H1 (cell line): ENCODE results near the gene KCTD16. TPM values are rescaled to one million over a fixed set of nuclear protein-coding genes. Genes with fewer than 3 reads are reported as not detected.

Experiments used
- CTCF ChIA-PET: fragments of 300-600 bp; sonication (Branson Sonifier 250); formaldehyde crosslinking; loops from one replicate; lab custom pipeline; 2021; ENCODE audit not compliant: partially characterized antibody; lab: Charles Lee
- POLR2A ChIA-PET: fragments of 300-600 bp; sonication (Branson Sonifier 250); formaldehyde crosslinking; loops from one replicate; lab custom pipeline; 2021; ENCODE audit warnings: inconsistent platforms; ENCODE audit not compliant: partially characterized antibody; lab: Charles Lee
- DNase-seq, 2 experiments: peaks; one replicate each; pipeline versions ENCODE4 v3.0.0 to v3.0.0-alpha.2; 2010 to 2022; ENCODE audit warnings: low spot score in 2 of 2, low read depth in 1 of 2, mixed read lengths in 1 of 2
- FAIRE-seq: peaks from 2 replicates; lab custom pipeline; 2011; peaks lifted over from hg19 to GRCh38; lab: Jason Lieb, UNC
- H2AFZ ChIP-seq: 2 replicates; pipeline ENCODE4 v1.8.1; 2012; ENCODE audit warnings: low read length, inconsistent platforms
- H2AK5ac ChIP-seq: 2 replicates; pipeline ENCODE4 v1.6.1; 2013; ENCODE audit warnings: low read depth, low read length
- H2BK120ac ChIP-seq: replicated peaks from 2 replicates; pipeline ENCODE3; 2013; ENCODE audit warnings: low read depth, low read length, inconsistent platforms
- H2BK12ac ChIP-seq: 2 replicates; pipeline ENCODE4 v1.6.1; 2013; ENCODE audit warnings: low read depth, low read length
- H2BK15ac ChIP-seq: 2 replicates; pipeline ENCODE4 v1.6.1; 2013; ENCODE audit warnings: low read length
- H2BK20ac ChIP-seq: 2 replicates; pipeline ENCODE4 v1.6.1; 2013; ENCODE audit warnings: low read length
- H2BK5ac ChIP-seq: 2 replicates; pipeline ENCODE4 v1.6.1; 2013; ENCODE audit warnings: low read depth, low read length
- H3K14ac ChIP-seq: 2 replicates; pipeline ENCODE4 v1.6.1; 2013; ENCODE audit warnings: inconsistent platforms; ENCODE audit not compliant: insufficient read length
- H3K18ac ChIP-seq: 2 replicates; pipeline ENCODE4 v1.6.1; 2013; ENCODE audit warnings: low read length; ENCODE audit errors: extremely low read depth
- H3K23ac ChIP-seq: 2 replicates; pipeline ENCODE4 v1.6.1; 2013; ENCODE audit warnings: inconsistent platforms; ENCODE audit not compliant: insufficient read length
- H3K23me2 ChIP-seq: 2 replicates; pipeline ENCODE4 v1.6.1; 2013; ENCODE audit warnings: low read depth, low read length
- H3K27ac ChIP-seq: 2 replicates; pipeline ENCODE4 v1.6.1; 2011; ENCODE audit warnings: low read depth, low read length, inconsistent platforms
- H3K27me3 ChIP-seq, 4 experiments: replicated peaks in 1 of 4; 1 replicate in 1 of 4; 2 replicates in 3 of 4; pipeline versions ENCODE4 v1.6.1 to v1.8.1; 2011 to 2013; ENCODE audit warnings: low read length in 3 of 4, mild to moderate bottlenecking in 3 of 4, inconsistent platforms in 2 of 4, mixed read lengths in 2 of 4, moderate library complexity in 1 of 4; ENCODE audit not compliant: control insufficient read depth in 3 of 4, insufficient read depth in 3 of 4; ENCODE audit errors: extremely low read depth in 1 of 4
- H3K36me3 ChIP-seq, 4 experiments: 2 replicates each; pipeline versions ENCODE4 v1.6.1 to v1.8.1; 2011 to 2013; ENCODE audit warnings: mild to moderate bottlenecking in 4 of 4, low read length in 3 of 4, moderate library complexity in 2 of 4, control low read depth in 1 of 4, inconsistent platforms in 1 of 4; ENCODE audit not compliant: insufficient read depth in 4 of 4, control insufficient read depth in 2 of 4
- H3K4ac ChIP-seq: replicated peaks from 2 replicates; pipeline ENCODE3; 2013; ENCODE audit warnings: low read length, low read depth, mixed read lengths, inconsistent platforms; ENCODE audit not compliant: insufficient read length
- H3K4me1 ChIP-seq, 4 experiments: replicated peaks in 1 of 4; 1 replicate in 1 of 4; 2 replicates in 3 of 4; pipeline versions ENCODE4 v1.6.1 to v1.8.1; 2011 to 2013; ENCODE audit warnings: low read length in 3 of 4, inconsistent platforms in 2 of 4, mixed read lengths in 1 of 4; ENCODE audit not compliant: insufficient read depth in 4 of 4, control insufficient read depth in 3 of 4
- H3K4me2 ChIP-seq, 2 experiments: 2 replicates each; pipeline versions ENCODE4 v1.6.1 to v1.8.1; 2011 to 2013; ENCODE audit warnings: low read depth in 2 of 2, low read length in 2 of 2, control low read depth in 1 of 2, inconsistent platforms in 1 of 2, mild to moderate bottlenecking in 1 of 2; ENCODE audit not compliant: insufficient read depth in 1 of 2
- H3K4me3 ChIP-seq, 4 experiments: fragments of 200-600, 300-600 bp in 1 of 4; sonication (generic), shearing (Covaris generic), sonication (Bioruptor Twin) in 1 of 4; 2 replicates each; pipeline versions ENCODE4 v1.5.1 to v1.8.1; 2011 to 2016; ENCODE audit warnings: low read length in 4 of 4, low read depth in 3 of 4, control low read depth in 2 of 4, inconsistent platforms in 2 of 4, mild to moderate bottlenecking in 2 of 4, mixed read lengths in 1 of 4, moderate library complexity in 1 of 4; ENCODE audit not compliant: insufficient read depth in 2 of 4; ENCODE audit errors: extremely low read depth in 1 of 4
- H3K56ac ChIP-seq: replicated peaks from 2 replicates; pipeline ENCODE3; 2013; ENCODE audit warnings: low read depth, mild to moderate bottlenecking, mixed read lengths, low read length, inconsistent platforms; ENCODE audit not compliant: insufficient read length
- H3K79me1 ChIP-seq: 2 replicates; pipeline ENCODE4 v1.6.1; 2013; ENCODE audit warnings: low read depth, low read length, control low read depth
- H3K79me2 ChIP-seq, 2 experiments: 2 replicates each; pipeline versions ENCODE4 v1.6.1 to v1.8.1; 2012 to 2013; ENCODE audit warnings: low read length in 2 of 2, mild to moderate bottlenecking in 2 of 2, inconsistent platforms in 1 of 2; ENCODE audit not compliant: insufficient read depth in 2 of 2, control insufficient read depth in 1 of 2
- H3K9ac ChIP-seq, 4 experiments: replicated peaks in 1 of 4; 1 replicate in 1 of 4; 2 replicates in 3 of 4; pipeline versions ENCODE4 v1.6.1 to v1.8.1; 2011 to 2013; ENCODE audit warnings: low read depth in 3 of 4, low read length in 3 of 4, control low read depth in 2 of 4, mild to moderate bottlenecking in 2 of 4, moderate library complexity in 2 of 4, inconsistent platforms in 1 of 4; ENCODE audit errors: extremely low read depth in 1 of 4
- H3K9me3 ChIP-seq, 2 experiments: 2 replicates each; pipeline versions ENCODE4 v1.6.1 to v1.8.1; 2012 to 2013; ENCODE audit warnings: mild to moderate bottlenecking in 2 of 2, moderate library complexity in 2 of 2, control low read depth in 1 of 2, inconsistent platforms in 1 of 2, low read depth in 1 of 2, low read length in 1 of 2, mixed read lengths in 1 of 2; ENCODE audit not compliant: insufficient read depth in 2 of 2
- H4K20me1 ChIP-seq, 2 experiments: replicated peaks in 1 of 2; 2 replicates each; pipeline versions ENCODE3 to v1.8.1; 2011 to 2013; ENCODE audit warnings: inconsistent platforms in 2 of 2, low read length in 2 of 2, mild to moderate bottlenecking in 1 of 2; ENCODE audit not compliant: insufficient read depth in 2 of 2, control insufficient read depth in 1 of 2
- H4K5ac ChIP-seq: 2 replicates; pipeline ENCODE4 v1.6.1; 2013; ENCODE audit warnings: low read length, low read depth, mixed read lengths, inconsistent platforms; ENCODE audit not compliant: insufficient read length
- H4K8ac ChIP-seq: 2 replicates; pipeline ENCODE4 v1.8.0; 2013; ENCODE audit warnings: mild to moderate bottlenecking, moderate library complexity, low read length, inconsistent platforms; ENCODE audit not compliant: insufficient read depth; ENCODE audit errors: extremely low read depth
- H4K91ac ChIP-seq: replicated peaks from 2 replicates; pipeline ENCODE3; 2013; ENCODE audit warnings: low read length, mixed read lengths, inconsistent platforms; ENCODE audit not compliant: insufficient read length
- EGR1 ChIP-seq: IDR thresholded peaks from 2 replicates; pipeline ENCODE4 v1.6.1; 2011; ENCODE audit warnings: low read depth, low read length, borderline replicate concordance
- WGBS, 2 experiments: shearing (Covaris generic) in 1 of 2; methylation state at CpG; one replicate each; pipeline versions ENCODE4 v1.1.6 to v1.1.7; 2013 to 2015; ENCODE audit warnings: low lambda C conversion rate in 2 of 2, mixed read lengths in 2 of 2, inconsistent platforms in 1 of 2, low coverage in 1 of 2, missing lambda C conversion rate in 1 of 2; ENCODE audit not compliant: insufficient replicate concordance in 2 of 2, insufficient coverage in 1 of 2, insufficient read length in 1 of 2; ENCODE audit errors: extremely low coverage in 1 of 2, missing lambda C conversion rate in 1 of 2; 5-methylcytosine and 5-hydroxymethylcytosine counted together
- polyA plus RNA-seq, 7 experiments: library from polyadenylated mRNA; depleted of rRNA in 3 of 7; stranded (reverse) in 5 of 7; unstranded in 2 of 7; fragments of >200 nt in 5 of 7; fragments of 200-250 nt in 2 of 7; gene quantifications; 1 replicate in 5 of 7; 2 replicates in 1 of 7; 4 replicates in 1 of 7; pipeline versions ENCODE4 v1.2.1 to v1.2.3, GENCODE V29; 2011 to 2013; ENCODE audit warnings: missing spikeins in 2 of 7, mixed read lengths in 2 of 7
- total RNA-seq: library from RNA; stranded (reverse); fragmentation: NEBNext Ultra II Directional; extraction: Animal tissue kit (Norgen Biotek cat#: 25700); gene quantifications from 2 replicates; pipeline ENCODE4 v1.2.1, GENCODE V29; 2021

KCTD16 gene
- total and polyA plus RNA-seq, 2 of the 8 experiments (the other 6 are each of a cell fraction or from before 2014, with no cell fraction given) = 0.03 to 0.24 TPM

GRCh38 chr5:144361406-144361805 is 190.7 kb downstream of the KCTD16 start:
- H3K18ac ChIP-seq = no peak overlapping the region
- H4K5ac ChIP-seq = no peak overlapping the region
- POLR2A ChIA-PET = no interaction called here
- H3K9me3 ChIP-seq = no peaks in the 10 kb centered on the region
- no peak overlapping the region for H3K56ac ChIP-seq
- no peak for FAIRE-seq
- H3K27ac ChIP-seq = no peak overlapping the region
- no peak overlapping the region for H2AK5ac ChIP-seq
- no peak overlapping the region for H3K14ac ChIP-seq
- WGBS, 2 experiments = 89% methylated on average over 2 of the region's 2 CpGs; no CpG with 5 or more reads in 1 of the 2 experiments
- H3K4me2 ChIP-seq = no peak overlapping the region
- H3K9ac ChIP-seq = no peak overlapping the region
- no peak overlapping the region for H3K23ac ChIP-seq
- H3K4ac ChIP-seq = no peak overlapping the region
- peaks cover 14 to 32% (median 23%) of the 10 kb centered on the region in 4 experiments for H3K27me3 ChIP-seq
- H2BK120ac ChIP-seq = no peak overlapping the region
- peaks cover 0 to 2% of the 10 kb centered on the region in 2 experiments for H4K20me1 ChIP-seq
- H3K23me2 ChIP-seq = no peaks in the 10 kb centered on the region; the same call in 1 of the 2 replicates
- no peak for DNase-seq
- CTCF ChIA-PET = no interaction called here
- H2BK5ac ChIP-seq = no peak overlapping the region
- H3K4me1 ChIP-seq = peaks cover 3 to 6% (median 4%) of the 10 kb centered on the region in 4 experiments; a peak in 6 of 7 replicates
- H3K79me1 ChIP-seq = no peaks in the 10 kb centered on the region
- no peaks in the 10 kb centered on the region for H3K36me3 ChIP-seq
- no peak overlapping the region for H2BK12ac ChIP-seq
- H4K8ac ChIP-seq = no peak overlapping the region
- H3K4me3 ChIP-seq = no peak overlapping the region
- no peak overlapping the region for H2BK15ac ChIP-seq
- H3K79me2 ChIP-seq = no peaks in the 10 kb centered on the region
- no peak overlapping the region for H2BK20ac ChIP-seq
- H2AFZ ChIP-seq = no peak overlapping the region
- H4K91ac ChIP-seq = no peak overlapping the region
- TF ChIP-seq EGR1 = no peak
